K562 (cell line): Measurements from ENCODE around the gene UBE2D3. TPM values are rescaled to one million over a fixed set of nuclear protein-coding genes. Genes with fewer than 3 reads are reported as not detected.
A peak's percentile ranks its signal among the peaks of the same experiment; 100 is the strongest.

Experiments used
- ATAC-seq: fragments of 200-7000 bp; cut with Tn5 transposase; 3 replicates; pipeline ENCODE4 v1.9.1; 2020; ENCODE audit warnings: moderate library complexity
- BruUV-seq: library from RNA; stranded (reverse); fragments of 400-500 nt; replicated peaks from 2 replicates; lab custom pipeline; 2021; lab: Mats Ljungman, UMichigan
- CTCF ChIA-PET: fragments of 300-600 bp; formaldehyde crosslinking; extraction: SDS; loops from one replicate; lab custom pipeline; 2021; ENCODE audit warnings: low intra/inter-chr PET ratio; lab: Yijun Ruan, JAX
- POLR2A ChIA-PET: fragments of 300-600, 350-650 bp; sonication (Branson Sonifier 250); formaldehyde crosslinking; extraction: SDS; loops from one replicate; lab custom pipeline; 2021; ENCODE audit warnings: antibody characterized with exemption, inconsistent platforms; lab: Yijun Ruan, JAX
- DNase-seq, 4 experiments: peaks; one replicate each; pipeline versions ENCODE4 v3.0.0 to v3.0.0-alpha.2; 2011 to 2018; ENCODE audit warnings: low spot score in 3 of 4, mixed read lengths in 3 of 4; ENCODE audit errors: extremely low read depth in 1 of 4
- FAIRE-seq: peaks from 2 replicates; lab custom pipeline; 2011; peaks lifted over from hg19 to GRCh38; lab: Jason Lieb, UNC
- H2AFZ ChIP-seq: 2 replicates; pipeline ENCODE4 v1.6.0; 2011; ENCODE audit warnings: low read depth, low read length, control low read depth, inconsistent platforms
- H3K27ac ChIP-seq: fragments of 200-600 bp; 3 replicates; pipeline ENCODE4 v1.8.0; 2011; ENCODE audit warnings: low read depth, mild to moderate bottlenecking, control low read depth, inconsistent platforms, low read length, moderate library complexity, mixed read lengths; ENCODE audit errors: extremely low read depth
- H3K27me3 ChIP-seq, 2 experiments: fragments of 300-600 bp in 1 of 2; 2 replicates in 1 of 2; 3 replicates in 1 of 2; pipeline versions ENCODE4 v1.6.0 to v1.8.0; 2011; ENCODE audit warnings: inconsistent platforms in 2 of 2, low read length in 2 of 2, mild to moderate bottlenecking in 1 of 2, mixed read lengths in 1 of 2, moderate library complexity in 1 of 2; ENCODE audit not compliant: control insufficient read depth in 2 of 2, insufficient read depth in 2 of 2
- H3K36me3 ChIP-seq: fragments of 300-600 bp; 3 replicates; pipeline ENCODE4 v1.8.0; 2011; ENCODE audit warnings: mild to moderate bottlenecking, low read length, inconsistent platforms; ENCODE audit not compliant: control insufficient read depth, insufficient read depth
- H3K4me1 ChIP-seq, 2 experiments: fragments of 200-600 bp in 1 of 2; replicated peaks in 1 of 2; 2 replicates in 1 of 2; 3 replicates in 1 of 2; pipeline versions ENCODE4 v1.5.1 to v1.8.0; 2011; ENCODE audit warnings: inconsistent platforms in 2 of 2, low read length in 2 of 2, mild to moderate bottlenecking in 1 of 2, mixed read lengths in 1 of 2, moderate library complexity in 1 of 2; ENCODE audit not compliant: control insufficient read depth in 2 of 2, insufficient read depth in 2 of 2
- H3K4me2 ChIP-seq: 2 replicates; pipeline ENCODE4 v1.6.1; 2011; ENCODE audit warnings: low read length, control low read depth, inconsistent platforms, mixed read lengths; ENCODE audit not compliant: insufficient read depth
- H3K4me3 ChIP-seq: fragments of 200-600 bp; sonication (generic), shearing (Covaris generic); 2 replicates; pipeline ENCODE4 v1.5.1; 2016; ENCODE audit warnings: control low read depth, inconsistent platforms
- H3K79me2 ChIP-seq: fragments of 200-600 bp; 3 replicates; pipeline ENCODE4 v1.8.0; 2011; ENCODE audit warnings: low read length, inconsistent platforms; ENCODE audit not compliant: control insufficient read depth, insufficient read depth
- H3K9ac ChIP-seq, 2 experiments: 2 replicates each; pipeline versions ENCODE4 v1.6.0 to v1.6.1; 2011; ENCODE audit warnings: low read depth in 2 of 2, low read length in 2 of 2, control low read depth in 1 of 2, inconsistent platforms in 1 of 2, mild to moderate bottlenecking in 1 of 2, mixed read lengths in 1 of 2; ENCODE audit not compliant: insufficient read depth in 1 of 2
- H3K9me1 ChIP-seq: one replicate; pipeline ENCODE4 v1.6.0; 2011; ENCODE audit warnings: inconsistent platforms, mild to moderate bottlenecking, low read length, moderate library complexity; ENCODE audit not compliant: control insufficient read depth, insufficient read depth
- H3K9me3 ChIP-seq: replicated peaks from 2 replicates; pipeline ENCODE4 v1.5.1; 2011; ENCODE audit warnings: low read depth, low read length, inconsistent platforms; ENCODE audit not compliant: control insufficient read depth, insufficient read depth
- H4K20me1 ChIP-seq: replicated peaks from 2 replicates; pipeline ENCODE4 v1.6.1; 2011; ENCODE audit warnings: low read length, inconsistent platforms, mixed read lengths; ENCODE audit not compliant: control insufficient read depth, insufficient read depth
- ATF1 ChIP-seq, 2 experiments: fragments of 450-650 bp in 1 of 2; IDR thresholded peaks; 2 replicates each; pipeline ENCODE4 v1.6.1; 2016; ENCODE audit warnings: missing compliant biosample characterization in 1 of 2, missing genetic modification characterization in 1 of 2
- FIP1L1 ChIP-seq: fragments of 200-400 bp; formaldehyde crosslinking; IDR thresholded peaks from 2 replicates; pipeline ENCODE4 v1.6.1; 2018; ENCODE audit warnings: mild to moderate bottlenecking, low read depth, low read length; ENCODE audit not compliant: poor library complexity, severe bottlenecking
- FOXJ2 ChIP-seq: fragments of 200-800 bp; sonication (Bioruptor generic); IDR thresholded peaks from 2 replicates; pipeline ENCODE4 v1.6.1; 2016; ENCODE audit warnings: missing genetic modification characterization, missing compliant biosample characterization
- GATAD2B ChIP-seq: fragments of 450-650 bp; IDR thresholded peaks from 2 replicates; pipeline ENCODE4 v1.6.1; 2017; ENCODE audit warnings: mild to moderate bottlenecking, borderline replicate concordance
- LARP7 ChIP-seq: fragments of 450-650 bp; IDR thresholded peaks from 2 replicates; pipeline ENCODE4 v1.6.1; 2016
- MECOM ChIP-seq: fragments of 250-450 bp; sonication (Bioruptor Pico); IDR thresholded peaks from 2 replicates; pipeline ENCODE4 v1.8.0; 2022; ENCODE audit warnings: inconsistent platforms
- MEF2A ChIP-seq: IDR thresholded peaks from 2 replicates; pipeline ENCODE4 v1.6.1; 2011; ENCODE audit warnings: low read depth, mild to moderate bottlenecking, low read length, moderate library complexity; ENCODE audit not compliant: control insufficient read depth
- MLX ChIP-seq, 2 experiments: fragments of 450-650 bp in 1 of 2; sonication (generic) in 1 of 2; formaldehyde crosslinking; conservative IDR thresholded peaks; 2 replicates each; pipeline versions ENCODE4 v1.4.0 to v1.8.1; 2020 to 2022; ENCODE audit warnings: mild to moderate bottlenecking in 1 of 2, missing genetic modification reagents in 1 of 2
- MNT ChIP-seq, 2 experiments: fragments of 450-650 bp; conservative IDR thresholded peaks; 2 replicates each; pipeline ENCODE4 v1.6.1; 2017; ENCODE audit warnings: mild to moderate bottlenecking in 2 of 2, moderate library complexity in 2 of 2
- POLR2G ChIP-seq: fragments of 200-400 bp; formaldehyde crosslinking; IDR thresholded peaks from 2 replicates; pipeline ENCODE4 v1.6.1; 2017; ENCODE audit warnings: low read depth, mild to moderate bottlenecking, antibody characterized with exemption, low read length, moderate library complexity
- RAD21 ChIP-seq, 2 experiments: fragments of 250-450 bp in 1 of 2; fragments of 450-650 bp in 1 of 2; sonication (Bioruptor Pico) in 1 of 2; formaldehyde crosslinking in 1 of 2; IDR thresholded peaks in 1 of 2; conservative IDR thresholded peaks in 1 of 2; 2 replicates each; pipeline versions ENCODE4 v1.4.0 to v1.8.0; 2020 to 2022; ENCODE audit warnings: mild to moderate bottlenecking in 2 of 2, moderate library complexity in 1 of 2
- TAF1 ChIP-seq: IDR thresholded peaks from 2 replicates; pipeline ENCODE4 v1.6.1; 2011; ENCODE audit warnings: mild to moderate bottlenecking, low read length, moderate library complexity; ENCODE audit not compliant: insufficient read depth, control insufficient read depth, severe bottlenecking; ENCODE audit errors: extremely low read depth
- TCF7L2 ChIP-seq: fragments of 150-350 bp; IDR thresholded peaks from 2 replicates; pipeline ENCODE4 v1.6.1; 2016; ENCODE audit warnings: low read depth, mild to moderate bottlenecking, low read length, moderate library complexity
- TRIM24 ChIP-seq, 2 experiments: fragments of 450-650 bp; IDR thresholded peaks; 2 replicates each; pipeline ENCODE4 v1.6.1; 2016
- YY1 ChIP-seq, 3 experiments: IDR thresholded peaks; 2 replicates each; pipeline ENCODE4 v1.6.1; 2011; ENCODE audit warnings: low read length in 2 of 3, mild to moderate bottlenecking in 2 of 3, moderate library complexity in 2 of 3, borderline replicate concordance in 1 of 3, control low read depth in 1 of 3, low read depth in 1 of 3; ENCODE audit not compliant: insufficient read depth in 3 of 3, insufficient replicate concordance in 2 of 3, control insufficient read depth in 1 of 3, insufficient read length in 1 of 3; ENCODE audit errors: extremely low read depth in 1 of 3
- ZNF282 ChIP-seq: sonication (generic); formaldehyde crosslinking; IDR thresholded peaks from 2 replicates; pipeline ENCODE4 v1.8.1; 2023; ENCODE audit warnings: missing genetic modification reagents
- ZNF324 ChIP-seq: fragments of 250-450 bp; sonication (Bioruptor Pico); IDR thresholded peaks from 2 replicates; pipeline ENCODE4 v1.4.0; 2020; ENCODE audit warnings: mild to moderate bottlenecking
- ZNF668 ChIP-seq: fragments of 250-450 bp; sonication (Bioruptor Pico); IDR thresholded peaks from 2 replicates; pipeline ENCODE4 v1.8.0; 2022; ENCODE audit warnings: mild to moderate bottlenecking, inconsistent platforms
- WGBS: fragments of 100-300 bp; shearing (Covaris generic); methylation state at CpG from one replicate; pipeline ENCODE4 v1.1.6; 2016; ENCODE audit warnings: low coverage, mixed read lengths; ENCODE audit not compliant: insufficient coverage; ENCODE audit errors: missing lambda C conversion rate; 5-methylcytosine and 5-hydroxymethylcytosine counted together
- in situ Hi-C: fragments of 300-500 bp; cut with MboI; formaldehyde crosslinking; loops from 4 replicates; pipeline ENCODE4 v1.15.0; 2018; ENCODE audit warnings: inconsistent platforms, mixed read lengths
- intact Hi-C: fragments of 100-400 bp; cut with micrococcal nuclease; formaldehyde crosslinking; loops from 2 replicates; pipeline ENCODE4 v1.14.2; 2022
- polyA plus RNA-seq, 8 experiments: library from polyadenylated mRNA; depleted of rRNA in 4 of 8; stranded (reverse) in 5 of 8; unstranded in 3 of 8; fragments of >200 nt; fragmentation: Nextera tagmentation in 2 of 8; fragmentation: Illumina TruSeq in 1 of 8; extraction: Ambion mirVana in 2 of 8; extraction: Trizol in 1 of 8; gene quantifications; 2 replicates each; pipeline versions ENCODE4 v1.2.1 to v1.2.3, GENCODE V29; 2011 to 2014; ENCODE audit warnings: inconsistent platforms in 1 of 8, missing spikeins in 1 of 8
- total RNA-seq, 7 experiments: library from RNA; depleted of rRNA in 6 of 7; stranded (reverse); fragments of >200 nt in 6 of 7; fragmentation: Illumina TruSeq in 2 of 7; extraction: Trizol in 2 of 7; gene quantifications; 2 replicates each; pipeline versions ENCODE4 v1.2.1 to v1.2.3, GENCODE V29; 2011 to 2021; ENCODE audit warnings: low replicate concordance in 1 of 7

UBE2D3 gene
- total and polyA plus RNA-seq, 9 of the 15 experiments (the other 6 are each of a cell fraction or from before 2014, with no cell fraction given), result 191 to 618 (median 292) TPM

GRCh38 chr4:102867278-102868152, 40.2 kb upstream of the UBE2D3 start:
- peak; percentile 70 for FAIRE-seq
- no peaks in the 10 kb centered on the region for H4K20me1 ChIP-seq
- H3K79me2 ChIP-seq, result peaks cover 92% of the 10 kb centered on the region
- intact Hi-C loops (loop anchor here (5.0 kb wide), 3 partner anchors 105 to 225 kb away; partner anchors contain the start of gene MANBA), in situ Hi-C loops (no loop called here)
- H3K27ac ChIP-seq, result peak overlapping the region; percentile 98
- 0% methylated on average over 11 of the region's 12 CpGs for WGBS
- POLR2A ChIA-PET, result interaction anchor here (0.6 to 3.3 kb wide), 6 partner anchors 9 to 230 kb away, joined by 3 to 48 read pairs (median 3); partner anchors contain the start of gene UBE2D3
- H3K36me3 ChIP-seq, result peaks cover 4% of the 10 kb centered on the region; the same call in 1 of the 3 replicates
- peak; percentile 60 for ATAC-seq
- H3K9ac ChIP-seq, result peak overlapping the region; percentile 93 to 97
- H2AFZ ChIP-seq, result peak overlapping the region; percentile 47
- DNase-seq, result peak in 2 of 4 experiments; percentile 13 to 77
- peak overlapping the region; percentile 95 for H3K4me2 ChIP-seq
- H3K9me1 ChIP-seq, result no peaks in the 10 kb centered on the region
- H3K9me3 ChIP-seq, result no peaks in the 10 kb centered on the region
- H3K4me3 ChIP-seq, result peak overlapping the region; percentile 59
- CTCF ChIA-PET, result interaction anchor here (1.1 kb wide), 1 partner anchor 37 kb away, joined by 3 read pairs; no protein-coding TSS in a partner anchor
- H3K4me1 ChIP-seq, result peaks cover 8 to 10% of the 10 kb centered on the region in 2 experiments
- BruUV-seq, result no TSS peak
- no peaks in the 10 kb centered on the region for H3K27me3 ChIP-seq
- TF ChIP-seq TAF1 (peak; percentile 40), GATAD2B (0 out of 2 replicates have a peak, but pooled peaks have one; percentile 30), ATF1 (CRISPR knock-in tag; IDR thresholded peaks at IDR 0.05) (no peak), ATF1 (tag; IDR thresholded peaks at IDR 0.05) (no peak), MECOM (CRISPR knock-in tag) (no peak), RAD21 (CRISPR knock-in tag; conservative IDR thresholded peaks at IDR 0.05 in 1 of 2, IDR thresholded peaks at IDR 0.05 in 1 of 2) (0 out of 4 replicates have a peak, but pooled peaks of 1 of the 2 experiments have one; percentile 11), YY1 (IDR thresholded peaks at IDR 0.05; ENCODE audit: borderline replicate concordance in 1 of 3, control insufficient read depth in 1 of 3, extremely low read depth in 1 of 3, insufficient read depth in 3 of 3, insufficient read length in 1 of 3, insufficient replicate concordance in 2 of 3, low read depth in 1 of 3, low read length in 2 of 3) (peak in 1 of 3 experiments; percentile 41), LARP7 (no peak), ZNF668 (CRISPR knock-in tag) (no peak), TCF7L2 (no peak), FOXJ2 (0 out of 2 replicates have a peak, but pooled peaks have one; percentile 53), FIP1L1 (no peak), MLX (CRISPR knock-in tag; conservative IDR thresholded peaks at IDR 0.05) (no peak), MEF2A (no peak), TRIM24 (IDR thresholded peaks at IDR 0.05) (no peak), MNT (conservative IDR thresholded peaks at IDR 0.05) (peak in 1 of 2 experiments; percentile 29; a peak in 1 of 4 replicates), POLR2G (no peak), ZNF324 (CRISPR knock-in tag) (no peak), ZNF282 (CRISPR knock-in tag) (no peak)
